MM.1S (cell line): Measurements from ENCODE around the gene ACAA2.

ENCODE experiments used
- DNase-seq: peaks from one replicate; pipeline ENCODE4 v3.0.0-alpha.2; 2015
- H2AFZ ChIP-seq: fragments of 300-600 bp; sonication (generic); 2 replicates; pipeline ENCODE4 v1.6.0; 2016; ENCODE audit warnings: antibody characterized with exemption, low read length
- H3F3A ChIP-seq: fragments of 300-600 bp; sonication (generic); 2 replicates; pipeline ENCODE4 v1.6.1; 2016; ENCODE audit warnings: mild to moderate bottlenecking, antibody characterized with exemption, low read length, moderate library complexity, mixed read lengths; ENCODE audit not compliant: insufficient read depth
- H3K27ac ChIP-seq: fragments of 300-600 bp; sonication (generic); 2 replicates; pipeline ENCODE4 v1.5.1; 2016; ENCODE audit warnings: mild to moderate bottlenecking, low read length
- H3K27me3 ChIP-seq: fragments of 300-600 bp; sonication (generic); replicated peaks from 2 replicates; pipeline ENCODE4 v1.6.0; 2016; ENCODE audit warnings: low read length; ENCODE audit not compliant: insufficient read depth
- H3K36me3 ChIP-seq: fragments of 300-600 bp; sonication (generic); replicated peaks from 2 replicates; pipeline ENCODE4 v1.6.1; 2016; ENCODE audit warnings: mild to moderate bottlenecking, low read length, mixed read lengths; ENCODE audit not compliant: insufficient read depth
- H3K4me1 ChIP-seq: fragments of 300-600 bp; sonication (generic); 2 replicates; pipeline ENCODE4 v1.6.1; 2016; ENCODE audit warnings: low read length, mixed read lengths
- H3K4me2 ChIP-seq: fragments of 300-600 bp; sonication (generic); 2 replicates; pipeline ENCODE4 v1.6.0; 2016; ENCODE audit warnings: low read depth, low read length
- H3K4me3 ChIP-seq: fragments of 300-600 bp; sonication (generic); 2 replicates; pipeline ENCODE4 v1.5.1; 2016; ENCODE audit warnings: low read length, mixed read lengths
- H3K79me2 ChIP-seq: fragments of 300-600 bp; sonication (generic); 2 replicates; pipeline ENCODE4 v1.6.1; 2016; ENCODE audit warnings: mixed run types, low read length, mixed read lengths
- H3K9ac ChIP-seq: fragments of 300-600 bp; sonication (generic); 2 replicates; pipeline ENCODE4 v1.6.1; 2016; ENCODE audit warnings: low read length, mixed read lengths
- H3K9me2 ChIP-seq: fragments of 300-600 bp; sonication (generic); replicated peaks from 2 replicates; pipeline ENCODE4 v1.6.1; 2016; ENCODE audit warnings: mild to moderate bottlenecking, low read length, mixed read lengths; ENCODE audit not compliant: insufficient read depth
- H3K9me3 ChIP-seq: fragments of 300-600 bp; sonication (generic); replicated peaks from 2 replicates; pipeline ENCODE4 v1.6.1; 2016; ENCODE audit warnings: mild to moderate bottlenecking, low read length, mixed read lengths; ENCODE audit not compliant: insufficient read depth
- H4K20me1 ChIP-seq: fragments of 300-600 bp; sonication (generic); 2 replicates; pipeline ENCODE4 v1.6.1; 2016; ENCODE audit warnings: mild to moderate bottlenecking, low read length, moderate library complexity, mixed read lengths; ENCODE audit not compliant: insufficient read depth
- EZH2 ChIP-seq: fragments of 300-600 bp; sonication (generic); optimal IDR thresholded peaks from 2 replicates; pipeline ENCODE3; 2017; ENCODE audit warnings: low read depth, mild to moderate bottlenecking, antibody characterized with exemption, low read length, mixed read lengths
- EZH2phosphoT487 ChIP-seq: fragments of 300-600 bp; sonication (generic); IDR thresholded peaks from 2 replicates; pipeline ENCODE4 v1.6.1; 2018; ENCODE audit warnings: antibody characterized with exemption, low read length
- TF ChIP-seq, protein P1 (sequence below): fragments of 300-600 bp; sonication (generic); IDR thresholded peaks from 2 replicates; pipeline ENCODE4 v1.5.1; 2016; ENCODE audit warnings: antibody characterized with exemption, low read length, mixed read lengths

The ACAA2 gene

DNA sequence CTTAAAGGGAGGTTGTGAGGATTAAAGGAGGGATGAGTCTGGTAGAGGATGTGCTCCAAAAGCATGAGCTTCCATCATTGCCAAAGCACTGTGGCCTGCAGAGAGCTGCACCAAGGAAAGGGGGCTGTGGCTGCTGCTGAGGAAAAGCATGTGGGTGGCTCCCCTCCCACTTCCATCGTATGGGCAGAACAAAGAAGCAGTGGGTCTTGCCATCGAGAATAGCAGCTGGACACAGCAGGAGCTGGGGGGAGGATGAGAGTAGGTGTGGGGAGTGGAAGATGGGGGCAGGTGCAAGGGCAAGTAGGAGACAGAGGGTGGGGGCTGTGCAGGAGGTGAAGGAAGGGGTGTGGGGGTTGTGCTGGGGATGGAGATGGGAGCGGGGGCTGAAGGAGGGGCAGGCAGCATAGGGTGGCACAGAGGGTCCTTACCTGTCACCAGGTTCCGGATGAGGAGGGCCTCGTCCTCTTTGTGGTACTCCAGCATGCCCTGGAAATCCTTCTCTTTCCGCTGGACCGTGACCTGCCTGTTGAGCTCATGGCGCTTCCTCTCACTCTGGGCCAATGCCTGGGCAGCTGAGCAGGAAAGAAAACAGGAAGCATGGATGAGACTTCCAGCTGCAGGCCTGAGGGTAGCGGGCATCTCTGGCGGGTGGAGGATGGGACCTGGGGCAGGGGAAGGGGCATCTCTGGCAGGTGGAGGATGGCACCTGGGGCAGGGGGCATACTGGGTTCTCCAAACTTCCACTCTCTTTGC lies 33.6 kb upstream of the ACAA2 start:
- DNase-seq, result no peak
- Histone ChIP-seq H3K9ac (no peak overlapping the region), H4K20me1 (no peaks in the 10 kb centered on the region), H3K4me1 (peaks cover 26% of the 10 kb centered on the region), H3K4me2 (no peak overlapping the region), H3K36me3 (no peaks in the 10 kb centered on the region), H3F3A (no peaks in the 10 kb centered on the region), H2AFZ (no peak overlapping the region), H3K27ac (no peak overlapping the region), H3K27me3 (no peaks in the 10 kb centered on the region), H3K4me3 (no peak overlapping the region), H3K9me2 (no peaks in the 10 kb centered on the region), H3K9me3 (no peaks in the 10 kb centered on the region), H3K79me2 (no peaks in the 10 kb centered on the region)
- no peak for TF ChIP-seq EZH2phosphoT487
- TF ChIP-seq, protein P1, sequence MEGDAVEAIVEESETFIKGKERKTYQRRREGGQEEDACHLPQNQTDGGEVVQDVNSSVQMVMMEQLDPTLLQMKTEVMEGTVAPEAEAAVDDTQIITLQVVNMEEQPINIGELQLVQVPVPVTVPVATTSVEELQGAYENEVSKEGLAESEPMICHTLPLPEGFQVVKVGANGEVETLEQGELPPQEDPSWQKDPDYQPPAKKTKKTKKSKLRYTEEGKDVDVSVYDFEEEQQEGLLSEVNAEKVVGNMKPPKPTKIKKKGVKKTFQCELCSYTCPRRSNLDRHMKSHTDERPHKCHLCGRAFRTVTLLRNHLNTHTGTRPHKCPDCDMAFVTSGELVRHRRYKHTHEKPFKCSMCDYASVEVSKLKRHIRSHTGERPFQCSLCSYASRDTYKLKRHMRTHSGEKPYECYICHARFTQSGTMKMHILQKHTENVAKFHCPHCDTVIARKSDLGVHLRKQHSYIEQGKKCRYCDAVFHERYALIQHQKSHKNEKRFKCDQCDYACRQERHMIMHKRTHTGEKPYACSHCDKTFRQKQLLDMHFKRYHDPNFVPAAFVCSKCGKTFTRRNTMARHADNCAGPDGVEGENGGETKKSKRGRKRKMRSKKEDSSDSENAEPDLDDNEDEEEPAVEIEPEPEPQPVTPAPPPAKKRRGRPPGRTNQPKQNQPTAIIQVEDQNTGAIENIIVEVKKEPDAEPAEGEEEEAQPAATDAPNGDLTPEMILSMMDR, result no peak

DNA sequence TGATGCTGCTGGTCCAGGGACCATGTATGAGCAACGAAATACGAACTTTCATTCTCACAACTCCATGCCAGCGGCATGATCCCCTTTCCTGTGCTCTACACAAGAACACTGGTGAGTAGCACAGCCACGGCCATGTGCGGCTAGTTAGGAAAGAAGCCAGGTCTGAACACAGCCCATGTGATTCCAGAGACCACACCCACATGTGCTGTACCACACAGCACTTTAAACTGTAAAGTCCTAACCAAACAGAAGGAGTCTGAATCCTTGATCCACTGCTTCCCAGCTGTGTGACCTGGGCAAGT lies 33.0 kb upstream of the ACAA2 start:
- H3K27me3 ChIP-seq, result no peaks in the 10 kb centered on the region
- H2AFZ ChIP-seq, result no peak overlapping the region
- H3K9me2 ChIP-seq, result no peaks in the 10 kb centered on the region
- H3K4me1 ChIP-seq, result peaks cover 26% of the 10 kb centered on the region
- no peaks in the 10 kb centered on the region for H3K36me3 ChIP-seq
- no peaks in the 10 kb centered on the region for H3F3A ChIP-seq
- DNase-seq, result no peak
- TF ChIP-seq EZH2phosphoT487, result no peak
- TF ChIP-seq, protein P1, result no peak
- TF ChIP-seq EZH2, result no peak
- H4K20me1 ChIP-seq, result no peaks in the 10 kb centered on the region
- no peak overlapping the region for H3K9ac ChIP-seq
- no peak overlapping the region for H3K27ac ChIP-seq
- no peaks in the 10 kb centered on the region for H3K9me3 ChIP-seq
- H3K4me2 ChIP-seq, result no peak overlapping the region
- no peak overlapping the region for H3K4me3 ChIP-seq
- no peaks in the 10 kb centered on the region for H3K79me2 ChIP-seq

- no peak for TF ChIP-seq EZH2phosphoT487
- TF ChIP-seq, protein P1, result no peak
- no peak for TF ChIP-seq EZH2
- H3F3A ChIP-seq, result no peaks in the 10 kb centered on the region
- peaks cover 26% of the 10 kb centered on the region for H3K4me1 ChIP-seq
- no peak overlapping the region for H2AFZ ChIP-seq
- no peaks in the 10 kb centered on the region for H3K36me3 ChIP-seq
- H3K9ac ChIP-seq, result no peak overlapping the region
- no peaks in the 10 kb centered on the region for H3K79me2 ChIP-seq
- H3K9me3 ChIP-seq, result no peaks in the 10 kb centered on the region
- no peak for DNase-seq
- no peak overlapping the region for H3K4me2 ChIP-seq
- H3K27ac ChIP-seq, result no peak overlapping the region
- no peaks in the 10 kb centered on the region for H3K27me3 ChIP-seq
- H4K20me1 ChIP-seq, result no peaks in the 10 kb centered on the region
- no peak overlapping the region for H3K4me3 ChIP-seq
- H3K9me2 ChIP-seq, result no peaks in the 10 kb centered on the region
These were observed 32.5 kb upstream of the ACAA2 start for GRCh38 chr18:49845629-49846360.
